Right cardiac atrium (tissue), 5 donors: Measurements from ENCODE around the gene SLC41A1. TPM values are rescaled to one million over a fixed set of nuclear protein-coding genes. Genes with fewer than 3 reads are reported as not detected.

ENCODE experiments used
- ATAC-seq, 2 donors: fragments of 200-7000 bp; cut with Tn5 transposase; one replicate each; pipeline versions ENCODE4 v1.8.0 to v1.9.1; 2020; ENCODE audit warnings: moderate library complexity in 2 of 2, mild to moderate bottlenecking in 1 of 2
- DNase-seq, 3 donors: peaks; one replicate each; pipeline ENCODE4 v3.0.0-alpha.2; 2020
- H3K27ac ChIP-seq: one replicate; pipeline ENCODE4 v1.5.1; 2013; ENCODE audit warnings: mild to moderate bottlenecking, low read length, control low read depth, moderate library complexity
- H3K27me3 ChIP-seq: one replicate; pipeline ENCODE4 v1.6.1; 2013; ENCODE audit not compliant: control insufficient read depth, insufficient read depth
- H3K4me1 ChIP-seq: one replicate; pipeline ENCODE4 v1.6.1; 2013; ENCODE audit warnings: low read length; ENCODE audit not compliant: control insufficient read depth, insufficient read depth
- H3K4me3 ChIP-seq: one replicate; pipeline ENCODE4 v1.5.1; 2013; ENCODE audit warnings: low read length, control low read depth
- H3K9me3 ChIP-seq: one replicate; pipeline ENCODE4 v1.6.1; 2013; ENCODE audit warnings: low read length; ENCODE audit not compliant: control insufficient read depth
- WGBS: extraction: QIAGEN DNeasy Blood & Tissue Kit; methylation state at CpG from one replicate; pipeline ENCODE4 v1.1.7; 2013; 5-methylcytosine and 5-hydroxymethylcytosine counted together
- intact Hi-C, 4 donors: fragments of 100-400 bp; cut with DNase I; formaldehyde crosslinking; loops; one replicate each; pipeline versions ENCODE4 v1.11.0 to v1.14.0; 2022 to 2023
- polyA plus RNA-seq: library from polyadenylated mRNA; stranded (reverse); fragments of 200-250 nt; gene quantifications from one replicate; pipeline ENCODE4 v1.2.3, GENCODE V29; 2013
- total RNA-seq, 4 donors: library from RNA; stranded (reverse); fragmentation: NEBNext Ultra II Directional; extraction: Animal tissue kit (Norgen Biotek cat#: 25700); gene quantifications; one replicate each; pipeline ENCODE4 v1.2.1, GENCODE V29; 2021
- donor health status: healthy with polysubstance abuse.
- donor health status: DM: no; HTN: yes; CAD: no.
- donor health status: DM: no; HTN: no; CAD: no.
- donor health status: DM: no; HTN: yes; CAD: no; lungs with severe emphysema.
- donor health status: DM: yes; HTN: yes; CAD: no.

Gene SLC41A1
- total and polyA plus RNA-seq, 5 donors: 187 to 420 (median 322) TPM

- Histone ChIP-seq H3K27ac (peak overlapping the region; percentile 76), H3K27me3 (no peaks in the 10 kb centered on the region), H3K4me3 (no peak overlapping the region), H3K9me3 (no peaks in the 10 kb centered on the region), H3K4me1 (peaks cover 3% of the 10 kb centered on the region)
- WGBS: 43% methylated on average over 4 of the region's 4 CpGs
- no peak for ATAC-seq
- intact Hi-C loops: no loop called here
- DNase-seq: no peak
Observed at GRCh38 chr1:205786601-205787000, 26.4 kb downstream of the SLC41A1 start.

- WGBS: 89% methylated on average over 9 of the region's 9 CpGs
- ATAC-seq: no peak
- H3K9me3 ChIP-seq: no peaks in the 10 kb centered on the region
Observed at GRCh38 chr1:205785446-205785845, 27.6 kb downstream of the SLC41A1 start.

GRCh38 chr1:205783904-205784303 is 29.1 kb downstream of the SLC41A1 start:
- WGBS: 48% methylated on average over 4 of the region's 4 CpGs
- H3K4me3 ChIP-seq: no peak overlapping the region

More at GRCh38 chr1:205785446-205785845, 27.6 kb downstream of the SLC41A1 start:
- Histone ChIP-seq H3K27ac (no peak overlapping the region), H3K4me1 (peaks cover 3% of the 10 kb centered on the region), H3K27me3 (no peaks in the 10 kb centered on the region), H3K4me3 (no peak overlapping the region)
- intact Hi-C loops: no loop called here
- DNase-seq: no peak

GRCh38 chr1:205783433-205783795 is 29.6 kb downstream of the SLC41A1 start:
- Histone ChIP-seq H3K4me3 (no peak overlapping the region), H3K27me3 (no peaks in the 10 kb centered on the region), H3K4me1 (peaks cover 3% of the 10 kb centered on the region), H3K9me3 (no peaks in the 10 kb centered on the region), H3K27ac (peak overlapping the region; percentile 78)
- no peak for DNase-seq
- no peak for ATAC-seq
- intact Hi-C loops: no loop called here

More at GRCh38 chr1:205783904-205784303, 29.1 kb downstream of the SLC41A1 start:
- intact Hi-C loops: no loop called here
- Histone ChIP-seq H3K27me3 (no peaks in the 10 kb centered on the region), H3K27ac (peak overlapping the region; percentile 75), H3K9me3 (no peaks in the 10 kb centered on the region), H3K4me1 (peaks cover 3% of the 10 kb centered on the region)
- peak; percentile 61 to 76 for ATAC-seq
- peak in 2 of 3 donors; percentile 55 to 69 for DNase-seq

- Histone ChIP-seq H3K27ac (peak overlapping the region; percentile 78), H3K9me3 (no peaks in the 10 kb centered on the region), H3K4me1 (peaks cover 3% of the 10 kb centered on the region), H3K4me3 (no peak overlapping the region), H3K27me3 (no peaks in the 10 kb centered on the region)
- ATAC-seq: no peak
- intact Hi-C loops: no loop called here
- 61% methylated on average over 4 of the region's 4 CpGs for WGBS
- no peak for DNase-seq
Observed at GRCh38 chr1:205782627-205783432, 30.2 kb downstream of the SLC41A1 start.

- no peak for DNase-seq
- intact Hi-C loops: no loop called here
- no peak for ATAC-seq
Observed at GRCh38 chr1:205780335-205780734, 32.7 kb downstream of the SLC41A1 start.

GRCh38 chr1:205777994-205778393 is 35.0 kb downstream of the SLC41A1 start:
- Histone ChIP-seq H3K9me3 (no peaks in the 10 kb centered on the region), H3K4me3 (no peak overlapping the region), H3K27ac (no peak overlapping the region), H3K4me1 (peaks cover 5% of the 10 kb centered on the region), H3K27me3 (no peaks in the 10 kb centered on the region)
- no peak for ATAC-seq
- WGBS: 60% methylated on average over 2 of the region's 2 CpGs
- no peak for DNase-seq
- intact Hi-C loops: no loop called here

More at GRCh38 chr1:205780335-205780734, 32.7 kb downstream of the SLC41A1 start:
- Histone ChIP-seq H3K9me3 (no peaks in the 10 kb centered on the region), H3K27me3 (no peaks in the 10 kb centered on the region), H3K27ac (no peak overlapping the region), H3K4me1 (peaks cover 3% of the 10 kb centered on the region), H3K4me3 (no peak overlapping the region)
- 88% methylated on average over 5 of the region's 5 CpGs for WGBS

GRCh38 chr1:205775717-205776056 is 37.3 kb downstream of the SLC41A1 start:
- DNase-seq: no peak

GRCh38 chr1:205775015-205775716 is 37.8 kb downstream of the SLC41A1 start, which contains the start of gene RAB29:
Gene RAB29, minus strand, starts transcription at chr1:205775482. Its CDS starts 526 bp downstream, at chr1:205774956.
- Histone ChIP-seq H3K27me3 (no peaks in the 10 kb centered on the region), H3K9me3 (no peaks in the 10 kb centered on the region), H3K4me3 (peak within 1 kb of the TSS; percentile 78), H3K27ac (peak within 1 kb of the TSS; percentile 34), H3K4me1 (peaks cover 3% of the 10 kb centered on the region)
- ATAC-seq (peak; percentile 96 to 97), DNase-seq (peak; percentile 83 to 92 (median 91))
- under 1% methylated on average over 40 of the region's 40 CpGs for WGBS
- intact Hi-C loops: no loop called here

More at GRCh38 chr1:205775717-205776056, 37.3 kb downstream of the SLC41A1 start:
- peaks cover 3% of the 10 kb centered on the region for H3K4me1 ChIP-seq
- intact Hi-C loops: no loop called here
- H3K9me3 ChIP-seq: no peaks in the 10 kb centered on the region
- peak; percentile 69 to 77 for ATAC-seq
- no peaks in the 10 kb centered on the region for H3K27me3 ChIP-seq
- peak overlapping the region; percentile 78 for H3K4me3 ChIP-seq
- H3K27ac ChIP-seq: no peak overlapping the region

- DNase-seq: peak in 1 of 3 donors; percentile 28
- H3K27me3 ChIP-seq: no peaks in the 10 kb centered on the region
- WGBS: 19% methylated on average over 36 of the region's 36 CpGs
- H3K9me3 ChIP-seq: no peaks in the 10 kb centered on the region
- H3K27ac ChIP-seq: no peak overlapping the region
- intact Hi-C loops: no loop called here
- H3K4me3 ChIP-seq: peak overlapping the region; percentile 78
- H3K4me1 ChIP-seq: peaks cover 3% of the 10 kb centered on the region
- ATAC-seq: peak; percentile 24 to 39
Observed at GRCh38 chr1:205774198-205775014, 38.6 kb downstream of the SLC41A1 start.
